NCI-H2107 treated with DMSO at 0.1 percent for 48 hours (cell line): ENCODE data around the gene CLDN17.

Source experiments
- DNase-seq: peaks from one replicate; lab custom pipeline; 2025; ENCODE audit not compliant: unreplicated experiment; lab: John Stamatoyannopoulos, UW

The CLDN17 gene

GRCh38 chr21:30166705-30167104 is at the start of gene CLDN17:
Gene CLDN17, minus strand, starts transcription at chr21:30166805. Its CDS starts 188 bp downstream, at chr21:30166617.
- DNase-seq = no peak

- no peak for DNase-seq
These were observed 49.6 kb upstream of the CLDN17 start, which contains the start of gene CLDN8 for GRCh38 chr21:30216041-30216723. Gene CLDN8, minus strand, starts transcription at chr21:30216097. Its CDS starts 172 bp downstream, at chr21:30215925.

GRCh38 chr21:30211071-30211470 is 44.5 kb upstream of the CLDN17 start:
- DNase-seq = no peak

- no peak for DNase-seq
These were observed 43.0 kb upstream of the CLDN17 start for GRCh38 chr21:30209601-30210000.

GRCh38 chr21:30207252-30207579 is 40.6 kb upstream of the CLDN17 start:
- no peak for DNase-seq

GRCh38 chr21:30206551-30207251 is 40.1 kb upstream of the CLDN17 start:
- DNase-seq = no peak

GRCh38 chr21:30200000-30200399 is 33.4 kb upstream of the CLDN17 start:
- no peak for DNase-seq

GRCh38 chr21:30194701-30195299 is 28.2 kb upstream of the CLDN17 start:
- peak; percentile 43 for DNase-seq

- no peak for DNase-seq
These were observed 26.6 kb upstream of the CLDN17 start for GRCh38 chr21:30193201-30193600.

- DNase-seq = no peak
These were observed 23.9 kb upstream of the CLDN17 start for GRCh38 chr21:30190554-30190953.

- DNase-seq = no peak
These were observed 23.2 kb upstream of the CLDN17 start for GRCh38 chr21:30189773-30190172.

- no peak for DNase-seq
These were observed 19.6 kb upstream of the CLDN17 start for GRCh38 chr21:30186242-30186641.

- DNase-seq = no peak
These were observed 1.5 kb upstream of the CLDN17 start for GRCh38 chr21:30168086-30168485.

- DNase-seq = no peak
These were observed 434 bp downstream of the CLDN17 start for GRCh38 chr21:30166171-30166570.

- no peak for DNase-seq
These were observed 1.8 kb downstream of the CLDN17 start for GRCh38 chr21:30164796-30165195.

GRCh38 chr21:30153697-30154340 is 12.8 kb downstream of the CLDN17 start:
- DNase-seq = no peak

GRCh38 chr21:30152792-30153191 is 13.8 kb downstream of the CLDN17 start:
- no peak for DNase-seq

GRCh38 chr21:30148906-30149305 is 17.7 kb downstream of the CLDN17 start:
- no peak for DNase-seq

GRCh38 chr21:30146558-30147282 is 19.9 kb downstream of the CLDN17 start:
- DNase-seq = no peak

- no peak for DNase-seq
These were observed 28.1 kb downstream of the CLDN17 start for GRCh38 chr21:30138483-30138882.

- DNase-seq = no peak
These were observed 37.4 kb downstream of the CLDN17 start for GRCh38 chr21:30129246-30129645.
